C4-2B (cell line): ENCODE measurements around the gene ZBTB11.
"Not testable (repeated sequence)": the region's sequence is repeated elsewhere in the genome, so short reads cannot be mapped to it uniquely, and the experiment has no call there.

ENCODE experiments used
- H3K27ac ChIP-seq: fragments of 450-650 bp; 2 replicates; pipeline ENCODE4 v1.5.1; 2017
- CTCF ChIP-seq: fragments of 450-650 bp; conservative IDR thresholded peaks from 2 replicates; pipeline ENCODE4 v1.5.1; 2017; ENCODE audit warnings: mild to moderate bottlenecking
- ZFX ChIP-seq: fragments of 450-650 bp; IDR thresholded peaks from 2 replicates; pipeline ENCODE4 v1.6.1; 2017

Gene ZBTB11

GRCh38 chr3:101695779-101696372, 18.9 kb upstream of the ZBTB11 start:
- H3K27ac ChIP-seq = no peak overlapping the region
- peak; percentile 65 for TF ChIP-seq CTCF
- TF ChIP-seq ZFX = no peak

GRCh38 chr3:101694836-101695235, 17.9 kb upstream of the ZBTB11 start:
- not testable (repeated sequence) for H3K27ac ChIP-seq

- H3K27ac ChIP-seq = not testable (repeated sequence)
- TF ChIP-seq CTCF = peak; percentile 61
Observed at GRCh38 chr3:101693540-101693939, 16.6 kb upstream of the ZBTB11 start.

- not testable (repeated sequence) for H3K27ac ChIP-seq
Observed at GRCh38 chr3:101691685-101692671, 15.0 kb upstream of the ZBTB11 start.

GRCh38 chr3:101690972-101691371, 14.0 kb upstream of the ZBTB11 start:
- no peak for TF ChIP-seq ZFX
- TF ChIP-seq CTCF = no peak

GRCh38 chr3:101689286-101689685, 12.4 kb upstream of the ZBTB11 start:
- no peak for TF ChIP-seq CTCF
- no peak for TF ChIP-seq ZFX
- no peak overlapping the region for H3K27ac ChIP-seq

More at GRCh38 chr3:101690972-101691371, 14.0 kb upstream of the ZBTB11 start:
- no peak overlapping the region for H3K27ac ChIP-seq

- TF ChIP-seq CTCF (no peak), ZFX (no peak; the same call in none of the 2 replicates)
- H3K27ac ChIP-seq = peak overlapping the region; percentile 87
Observed at GRCh38 chr3:101687142-101687931, 10.4 kb upstream of the ZBTB11 start.

GRCh38 chr3:101685870-101686307, 9.0 kb upstream of the ZBTB11 start:
- TF ChIP-seq ZFX (no peak), CTCF (no peak)
- H3K27ac ChIP-seq = peak overlapping the region; percentile 87
